ENCODE measurements around the gene UCN2. TPM values are rescaled to one million over a fixed set of nuclear protein-coding genes. Genes with fewer than 3 reads are reported as not detected.

UCN2 gene
- total RNA-seq, 1 experiment from 2014 or later, result not detected

DNA sequence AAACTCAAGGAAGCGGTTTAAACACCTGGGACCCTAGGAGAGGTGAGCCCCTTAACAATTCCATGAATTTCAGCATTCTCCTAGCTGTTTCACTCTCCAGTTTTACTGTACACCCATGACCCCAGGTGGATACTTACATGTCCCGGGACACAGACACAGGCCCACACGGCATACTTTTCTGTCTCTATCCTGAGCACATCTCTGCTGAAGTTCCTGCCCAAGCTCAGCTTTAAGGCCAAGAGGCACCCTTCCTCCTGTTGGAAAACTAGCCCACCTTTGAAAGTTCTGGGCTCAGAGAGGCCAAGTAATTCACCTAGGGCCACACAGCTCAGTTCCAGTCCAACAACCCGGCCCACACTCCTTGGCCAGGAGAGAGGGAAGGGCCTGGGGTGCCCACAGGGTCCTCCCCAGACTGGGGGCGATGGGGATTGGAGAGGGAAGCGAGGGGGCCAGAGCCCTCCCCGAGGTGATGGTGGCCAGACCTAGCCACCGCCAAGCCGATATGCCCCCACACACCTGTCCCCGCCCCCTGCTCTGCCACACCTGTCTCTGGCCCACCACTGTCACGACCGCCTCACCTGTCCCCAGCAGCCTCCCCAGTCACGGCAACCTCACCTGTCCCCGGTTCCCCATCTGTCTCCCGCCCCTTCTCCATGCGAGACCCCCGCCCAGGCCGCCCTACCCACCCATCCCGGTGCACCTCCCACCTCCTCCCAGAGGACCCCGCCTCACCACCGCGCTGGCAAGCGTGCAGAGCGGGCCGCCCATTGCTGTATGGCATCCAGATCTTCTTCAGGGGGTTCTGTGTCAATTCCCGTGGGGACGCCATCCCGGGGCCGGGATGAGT, 7.4 kb downstream of the UCN2 start:
- TF ChIP-seq, protein P1, sequence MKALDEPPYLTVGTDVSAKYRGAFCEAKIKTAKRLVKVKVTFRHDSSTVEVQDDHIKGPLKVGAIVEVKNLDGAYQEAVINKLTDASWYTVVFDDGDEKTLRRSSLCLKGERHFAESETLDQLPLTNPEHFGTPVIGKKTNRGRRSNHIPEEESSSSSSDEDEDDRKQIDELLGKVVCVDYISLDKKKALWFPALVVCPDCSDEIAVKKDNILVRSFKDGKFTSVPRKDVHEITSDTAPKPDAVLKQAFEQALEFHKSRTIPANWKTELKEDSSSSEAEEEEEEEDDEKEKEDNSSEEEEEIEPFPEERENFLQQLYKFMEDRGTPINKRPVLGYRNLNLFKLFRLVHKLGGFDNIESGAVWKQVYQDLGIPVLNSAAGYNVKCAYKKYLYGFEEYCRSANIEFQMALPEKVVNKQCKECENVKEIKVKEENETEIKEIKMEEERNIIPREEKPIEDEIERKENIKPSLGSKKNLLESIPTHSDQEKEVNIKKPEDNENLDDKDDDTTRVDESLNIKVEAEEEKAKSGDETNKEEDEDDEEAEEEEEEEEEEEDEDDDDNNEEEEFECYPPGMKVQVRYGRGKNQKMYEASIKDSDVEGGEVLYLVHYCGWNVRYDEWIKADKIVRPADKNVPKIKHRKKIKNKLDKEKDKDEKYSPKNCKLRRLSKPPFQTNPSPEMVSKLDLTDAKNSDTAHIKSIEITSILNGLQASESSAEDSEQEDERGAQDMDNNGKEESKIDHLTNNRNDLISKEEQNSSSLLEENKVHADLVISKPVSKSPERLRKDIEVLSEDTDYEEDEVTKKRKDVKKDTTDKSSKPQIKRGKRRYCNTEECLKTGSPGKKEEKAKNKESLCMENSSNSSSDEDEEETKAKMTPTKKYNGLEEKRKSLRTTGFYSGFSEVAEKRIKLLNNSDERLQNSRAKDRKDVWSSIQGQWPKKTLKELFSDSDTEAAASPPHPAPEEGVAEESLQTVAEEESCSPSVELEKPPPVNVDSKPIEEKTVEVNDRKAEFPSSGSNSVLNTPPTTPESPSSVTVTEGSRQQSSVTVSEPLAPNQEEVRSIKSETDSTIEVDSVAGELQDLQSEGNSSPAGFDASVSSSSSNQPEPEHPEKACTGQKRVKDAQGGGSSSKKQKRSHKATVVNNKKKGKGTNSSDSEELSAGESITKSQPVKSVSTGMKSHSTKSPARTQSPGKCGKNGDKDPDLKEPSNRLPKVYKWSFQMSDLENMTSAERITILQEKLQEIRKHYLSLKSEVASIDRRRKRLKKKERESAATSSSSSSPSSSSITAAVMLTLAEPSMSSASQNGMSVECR (CRISPR knock-in tag; IDR thresholded peaks at IDR 0.05; ENCODE audit: borderline replicate concordance), result peak; percentile 60; the same call in 1 of the 2 replicates
- TF ChIP-seq NR3C1 (CRISPR knock-in tag; conservative IDR thresholded peaks at IDR 0.05; ENCODE audit: low read depth) (0 out of 2 replicates have a peak, but pooled peaks have one; percentile 21), GTF2I (CRISPR knock-in tag; conservative IDR thresholded peaks at IDR 0.05) (0 out of 2 replicates have a peak, but pooled peaks have one; percentile 14), FOXK1 (CRISPR knock-in tag; IDR thresholded peaks at IDR 0.05) (peak; percentile 19; the same call in 1 of the 2 replicates), RORB (CRISPR knock-in tag; IDR thresholded peaks at IDR 0.05) (no peak)
- ATAC-seq (peak; percentile 0; the same call in 1 of the 2 replicates), DNase-seq (ENCODE audit: low spot score) (no peak)
- H3K36me3 Mint-ChIP-seq, result peaks cover 27% of the 10 kb centered on the region; the same call in 1 of the 2 replicates
- peak overlapping the region; percentile 78 for H3K27ac Mint-ChIP-seq
- ChIA-PET POLR2A (interaction anchor here (0.6 to 1.5 kb wide), 8 partner anchors 27 to 205 kb away, joined by 3 to 7 read pairs (median 4); partner anchors contain the start of genes CELSR3 and SLC26A6), CTCF (interaction anchor here (0.6 to 7.2 kb wide), 17 partner anchors 7 to 466 kb away, joined by 3 to 84 read pairs (median 5); partner anchors contain the start of genes ATRIP, NDUFAF3 and SLC26A6)
- H3K27me3 Mint-ChIP-seq (ENCODE audit: low read depth), result no peaks in the 10 kb centered on the region
- peaks cover 65% of the 10 kb centered on the region for H3K4me1 Mint-ChIP-seq
- peak overlapping the region; percentile 86 for H3K4me3 Mint-ChIP-seq
- H3K9me3 Mint-ChIP-seq, result no peaks in the 10 kb centered on the region

DNA sequence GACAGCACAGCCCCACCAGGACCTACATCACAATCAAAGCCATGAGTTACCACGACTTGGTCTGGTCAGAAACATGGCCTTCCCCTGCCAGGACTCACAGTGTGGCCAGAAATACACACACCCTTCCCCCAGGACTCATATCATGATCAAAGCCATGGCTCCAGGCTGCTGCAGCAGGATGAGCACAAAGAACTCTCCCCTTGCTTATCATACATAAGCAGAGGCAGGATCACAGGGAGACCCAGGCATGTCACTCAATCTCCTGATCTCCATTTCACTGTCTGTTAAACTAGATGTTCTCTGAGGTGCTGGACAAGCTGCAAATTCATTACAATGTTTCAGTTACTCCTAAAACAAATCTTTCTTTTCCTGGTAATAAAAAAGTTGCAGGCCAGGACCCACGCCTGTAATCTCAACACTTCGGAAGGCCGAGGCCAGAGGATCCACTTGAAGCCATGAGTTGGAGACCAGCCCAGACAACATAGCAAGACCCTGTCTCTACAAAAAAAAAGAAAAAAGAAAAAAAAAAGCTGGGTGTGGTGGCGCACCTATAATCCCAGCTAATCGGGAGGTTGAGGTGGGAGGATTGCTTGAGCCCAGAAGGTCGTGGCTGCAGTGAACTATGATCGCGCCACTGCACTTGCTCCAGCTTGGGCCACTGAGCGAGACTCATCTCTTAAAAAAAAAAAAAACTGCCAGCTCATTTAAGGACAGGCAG, 8.2 kb downstream of the UCN2 start:
- DNase-seq (ENCODE audit: low spot score) (no peak), ATAC-seq (no peak)
- CTCF ChIA-PET, result interaction anchor here (1.3 to 7.2 kb wide), 3 partner anchors 48 to 120 kb away, joined by 4 to 84 read pairs (median 5); no protein-coding TSS in a partner anchor
- TF ChIP-seq ZNF416 (CRISPR knock-in tag; IDR thresholded peaks at IDR 0.05) (no peak), NFATC4 (CRISPR knock-in tag; IDR thresholded peaks at IDR 0.05) (no peak), IRF2 (CRISPR knock-in tag; IDR thresholded peaks at IDR 0.05; ENCODE audit: borderline replicate concordance, low read depth) (no peak), FOXJ3 (CRISPR knock-in tag; IDR thresholded peaks at IDR 0.05; ENCODE audit: borderline replicate concordance) (no peak), MXD4 (CRISPR knock-in tag; IDR thresholded peaks at IDR 0.05; ENCODE audit: borderline replicate concordance) (no peak), HMGXB4 (CRISPR knock-in tag; IDR thresholded peaks at IDR 0.05) (no peak), ZBTB21 (CRISPR knock-in tag; IDR thresholded peaks at IDR 0.05; ENCODE audit: borderline replicate concordance) (no peak), ZNF317 (CRISPR knock-in tag; IDR thresholded peaks at IDR 0.05; ENCODE audit: borderline replicate concordance, low read depth) (no peak), EMX1 (CRISPR knock-in tag; IDR thresholded peaks at IDR 0.05) (no peak), SP1 (CRISPR knock-in tag; conservative IDR thresholded peaks at IDR 0.05) (no peak), ZNF423 (CRISPR knock-in tag; IDR thresholded peaks at IDR 0.05) (no peak), ZNF396 (CRISPR knock-in tag; IDR thresholded peaks at IDR 0.05; ENCODE audit: borderline replicate concordance) (no peak)
- TF ChIP-seq, protein P2, sequence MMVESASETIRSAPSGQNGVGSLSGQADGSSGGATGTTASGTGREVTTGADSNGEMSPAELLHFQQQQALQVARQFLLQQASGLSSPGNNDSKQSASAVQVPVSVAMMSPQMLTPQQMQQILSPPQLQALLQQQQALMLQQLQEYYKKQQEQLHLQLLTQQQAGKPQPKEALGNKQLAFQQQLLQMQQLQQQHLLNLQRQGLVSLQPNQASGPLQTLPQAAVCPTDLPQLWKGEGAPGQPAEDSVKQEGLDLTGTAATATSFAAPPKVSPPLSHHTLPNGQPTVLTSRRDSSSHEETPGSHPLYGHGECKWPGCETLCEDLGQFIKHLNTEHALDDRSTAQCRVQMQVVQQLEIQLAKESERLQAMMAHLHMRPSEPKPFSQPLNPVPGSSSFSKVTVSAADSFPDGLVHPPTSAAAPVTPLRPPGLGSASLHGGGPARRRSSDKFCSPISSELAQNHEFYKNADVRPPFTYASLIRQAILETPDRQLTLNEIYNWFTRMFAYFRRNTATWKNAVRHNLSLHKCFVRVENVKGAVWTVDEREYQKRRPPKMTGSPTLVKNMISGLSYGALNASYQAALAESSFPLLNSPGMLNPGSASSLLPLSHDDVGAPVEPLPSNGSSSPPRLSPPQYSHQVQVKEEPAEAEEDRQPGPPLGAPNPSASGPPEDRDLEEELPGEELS (CRISPR knock-in tag; IDR thresholded peaks at IDR 0.05), result no peak
- H3K36me3 Mint-ChIP-seq, result peaks cover 30% of the 10 kb centered on the region
- H3K4me1 Mint-ChIP-seq, result peaks cover 60% of the 10 kb centered on the region
- H3K27me3 Mint-ChIP-seq (ENCODE audit: low read depth), result no peaks in the 10 kb centered on the region
- peak overlapping the region; percentile 86 for H3K4me3 Mint-ChIP-seq
- no peaks in the 10 kb centered on the region for H3K9me3 Mint-ChIP-seq
- POLR2A ChIA-PET, result interaction anchor here (0.6 to 0.7 kb wide), 2 partner anchors 28 to 456 kb away, joined by 3 read pairs; no protein-coding TSS in a partner anchor
- H3K27ac Mint-ChIP-seq, result peak overlapping the region; percentile 92
